GM10266 (cell line): ENCODE measurements around the gene TRIM72.
"Not testable (repeated sequence)": the region's sequence is repeated elsewhere in the genome, so short reads cannot be mapped to it uniquely, and the experiment has no call there.

Experiments
- DNase-seq: peaks from one replicate; pipeline ENCODE4 v3.0.0; 2012; ENCODE audit errors: extremely low spot score
- CTCF ChIP-seq: IDR thresholded peaks from 2 replicates; pipeline ENCODE4 v1.5.1; 2012; ENCODE audit warnings: mild to moderate bottlenecking, low read depth; ENCODE audit not compliant: control insufficient read depth, insufficient read depth; ENCODE audit errors: missing control alignments

TRIM72 gene

DNA sequence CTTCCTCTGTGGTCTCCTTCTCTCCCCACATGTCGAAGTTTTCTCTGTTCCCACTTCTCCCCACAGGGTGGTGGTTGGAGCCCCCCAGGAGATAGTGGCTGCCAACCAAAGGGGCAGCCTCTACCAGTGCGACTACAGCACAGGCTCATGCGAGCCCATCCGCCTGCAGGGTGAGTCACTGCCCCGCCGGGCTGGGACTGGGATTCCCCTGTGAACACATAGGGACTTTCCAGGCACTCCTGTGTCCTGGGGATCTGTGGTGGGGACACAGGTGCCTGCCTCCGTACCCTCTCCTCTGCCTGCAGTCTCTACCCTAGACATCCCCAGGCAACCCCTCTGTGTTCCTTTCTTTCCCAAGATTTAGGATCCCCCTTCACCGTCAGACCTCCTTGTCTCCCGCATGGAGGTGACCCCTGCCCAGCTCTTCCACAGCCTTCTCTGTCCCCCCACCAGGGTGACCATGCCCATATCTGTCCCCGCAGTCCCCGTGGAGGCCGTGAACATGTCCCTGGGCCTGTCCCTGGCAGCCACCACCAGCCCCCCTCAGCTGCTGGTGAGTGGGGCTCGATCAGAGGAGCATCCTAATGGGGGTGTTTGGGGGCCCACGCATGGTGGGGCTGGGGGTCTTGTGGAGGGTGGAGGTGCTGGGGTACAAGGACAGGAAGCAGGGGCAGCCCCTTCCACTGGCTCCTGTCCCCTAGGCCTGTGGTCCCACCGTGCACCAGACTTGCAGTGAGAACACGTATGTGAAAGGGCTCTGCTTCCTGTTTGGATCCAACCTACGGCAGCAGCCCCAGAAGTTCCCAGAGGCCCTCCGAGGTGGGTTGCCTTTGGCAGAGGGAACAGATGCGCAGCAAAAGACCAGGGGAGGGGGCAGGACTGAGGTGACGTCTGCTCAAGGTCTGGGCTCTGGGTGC lies 51.7 kb downstream of the TRIM72 start:
- peak; percentile 79 for DNase-seq
- TF ChIP-seq CTCF: peak; percentile 14

DNA sequence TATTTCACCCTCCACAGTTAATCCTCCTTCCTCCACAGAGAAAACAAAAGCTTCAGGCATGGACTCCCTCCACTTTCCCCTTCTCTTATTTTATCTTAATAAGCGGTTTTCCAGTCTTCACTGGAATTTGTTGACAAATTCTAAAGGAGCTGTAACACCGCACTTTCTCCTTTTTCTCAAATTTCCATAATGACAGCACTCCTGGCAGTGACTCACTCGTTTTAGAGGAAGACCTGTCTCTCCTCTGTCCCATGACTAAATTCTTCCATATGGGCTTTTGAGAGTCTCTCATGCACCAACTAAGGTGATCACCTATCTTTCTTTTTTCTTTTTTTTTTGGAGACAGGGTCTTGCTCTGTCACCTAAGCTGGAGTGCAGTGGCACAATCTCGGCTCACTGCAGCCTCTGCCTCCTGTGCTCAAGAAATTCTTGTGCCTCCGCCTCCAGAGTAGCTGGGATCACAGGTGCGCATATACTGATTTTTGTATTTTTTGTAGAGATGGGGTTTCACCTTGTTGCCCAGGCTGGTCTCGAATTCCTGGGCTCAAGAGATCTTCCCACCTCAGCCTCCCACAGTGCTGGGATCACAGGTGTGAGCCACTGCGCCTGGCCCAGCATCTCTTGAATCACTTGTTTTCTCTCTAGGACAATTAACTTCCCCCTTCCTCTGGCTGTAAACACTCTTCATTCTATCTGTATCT lies 53.6 kb downstream of the TRIM72 start:
- no peak for TF ChIP-seq CTCF
- DNase-seq: no peak

DNA sequence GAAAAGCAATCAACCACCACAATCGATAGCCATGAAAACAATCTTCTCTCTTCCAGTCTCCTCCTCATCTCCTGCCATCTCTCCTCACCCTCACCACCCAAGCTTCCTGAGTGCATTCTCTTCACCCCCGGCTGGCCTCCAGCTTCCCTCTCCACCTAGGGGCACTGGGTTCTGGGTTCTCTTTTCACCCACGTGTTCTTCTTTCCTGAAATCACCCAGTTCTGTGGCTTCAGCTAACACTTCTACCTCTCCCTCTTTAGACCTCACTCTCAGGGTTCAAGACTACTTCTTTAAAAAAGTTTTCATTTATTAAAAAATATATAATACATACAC lies 54.1 kb downstream of the TRIM72 start:
- no peak for DNase-seq
- no peak for TF ChIP-seq CTCF

DNA sequence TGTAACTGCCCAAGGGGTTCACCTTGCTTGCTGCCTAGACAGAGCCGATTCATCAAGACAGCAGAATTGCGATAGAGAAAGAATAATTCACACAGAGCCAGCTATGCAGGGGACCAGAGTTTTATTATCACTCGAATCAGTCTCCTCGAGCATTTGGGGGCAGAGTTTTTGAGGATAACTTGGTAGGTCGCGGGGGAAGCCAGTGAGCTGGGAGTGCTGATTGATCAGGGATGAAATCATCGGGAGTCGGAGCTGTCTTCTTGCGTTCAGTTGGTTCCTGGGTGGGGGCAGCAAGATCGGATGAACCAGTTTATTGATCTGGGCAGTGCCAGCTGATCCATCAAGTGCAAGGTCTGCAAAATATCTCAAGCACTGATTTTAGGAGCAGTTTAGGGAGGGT lies 55.0 kb downstream of the TRIM72 start:
- no peak for DNase-seq
- no peak for TF ChIP-seq CTCF

- DNase-seq: no peak
- TF ChIP-seq CTCF: no peak
These were observed 55.6 kb downstream of the TRIM72 start for GRCh38 chr16:31269541-31269940.

DNA sequence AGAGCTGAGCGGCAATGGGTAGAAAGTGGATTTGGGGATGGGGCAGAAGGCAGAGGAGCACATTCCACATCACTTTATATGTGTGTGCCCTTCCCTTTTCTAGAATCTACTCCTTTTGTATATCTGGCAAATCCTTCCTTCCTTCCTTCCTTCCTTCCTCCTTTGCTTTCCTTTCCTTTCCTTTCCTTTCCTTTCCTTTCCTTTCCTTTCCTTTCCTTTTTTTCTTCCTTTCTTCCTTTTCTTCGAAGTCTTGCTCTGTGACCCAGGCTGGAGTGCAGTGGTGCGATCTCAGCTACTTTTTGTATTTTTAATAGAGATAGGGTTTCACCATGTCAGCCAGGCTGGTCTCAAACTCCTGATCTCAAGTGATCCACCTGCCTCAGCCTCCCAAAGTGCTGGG lies 56.1 kb downstream of the TRIM72 start:
- not testable (repeated sequence) for DNase-seq

GRCh38 chr16:31270795-31271194 lies 56.9 kb downstream of the TRIM72 start:
- DNase-seq: no peak
- no peak for TF ChIP-seq CTCF
